Mucosa of descending colon (tissue), 3 donors: ENCODE measurements around the gene POLA2. TPM values are rescaled to one million over a fixed set of nuclear protein-coding genes. Genes with fewer than 3 reads are reported as not detected.

Experiments
- ATAC-seq: fragments of 200-7000 bp; cut with Tn5 transposase; one replicate; pipeline ENCODE4 v1.9.1; 2020; ENCODE audit warnings: mild to moderate bottlenecking, moderate library complexity
- DNase-seq, 3 donors: peaks; one replicate each; pipeline ENCODE4 v3.0.0-alpha.2; 2020
- H3K36me3 ChIP-seq: fragments of 200-600 bp; one replicate; pipeline ENCODE4 v1.8.0; 2021; ENCODE audit warnings: low read depth, mild to moderate bottlenecking
- H3K4me1 ChIP-seq: fragments of 200-600 bp; one replicate; pipeline ENCODE4 v1.8.0; 2021; ENCODE audit warnings: low read depth, mild to moderate bottlenecking
- H3K4me3 ChIP-seq: fragments of 200-600 bp; one replicate; pipeline ENCODE4 v1.8.0; 2021; ENCODE audit warnings: mild to moderate bottlenecking
- H3K9me3 ChIP-seq: fragments of 200-600 bp; one replicate; pipeline ENCODE4 v1.8.0; 2021; ENCODE audit warnings: mild to moderate bottlenecking
- CTCF ChIP-seq: fragments of 200-600 bp; IDR thresholded peaks from one replicate; pipeline ENCODE4 v1.8.0; 2022; ENCODE audit warnings: antibody characterized with exemption, mild to moderate bottlenecking
- intact Hi-C, 2 donors: fragments of 100-400 bp; cut with DNase I in 1 of 2; cut with micrococcal nuclease in 1 of 2; formaldehyde crosslinking; loops; one replicate each; pipeline versions ENCODE4 v1.11.0 to v1.11.1; 2022; cut with DNase I, micrococcal nuclease
- total RNA-seq, 3 donors: library from RNA; stranded (reverse); fragmentation: NEBNext Ultra II Directional in 2 of 3; extraction: Animal tissue kit (Norgen Biotek cat#: 25700) in 2 of 3; gene quantifications; one replicate each; pipeline versions ENCODE4 v1.2.1 to v1.2.4, GENCODE V29; 2021 to 2023
- donor health status: DM: no; HTN: no; CAD: no; lungs with moderate emphysema.
- donor health status: DM: no; HTN: no; CAD: no.
- donor health status: DM: no; HTN: yes; CAD: no.

The POLA2 gene
- total RNA-seq, 3 donors from 2014 or later = 8.9 to 14.4 (median 11.4) TPM

- intact Hi-C loops = no loop called here
- TF ChIP-seq CTCF = no peak
- no peak for DNase-seq
Measured at GRCh38 chr11:65221026-65221425, 40.7 kb upstream of the POLA2 start.

GRCh38 chr11:65223011-65223410, 38.8 kb upstream of the POLA2 start:
- no peak overlapping the region for H3K4me3 ChIP-seq
- H3K36me3 ChIP-seq = no peaks in the 10 kb centered on the region
- intact Hi-C loops = no loop called here
- TF ChIP-seq CTCF = no peak
- H3K4me1 ChIP-seq = peaks cover 3% of the 10 kb centered on the region
- no peak for ATAC-seq
- H3K9me3 ChIP-seq = no peaks in the 10 kb centered on the region
- no peak for DNase-seq

More at GRCh38 chr11:65221026-65221425, 40.7 kb upstream of the POLA2 start:
- Histone ChIP-seq H3K4me3 (no peak overlapping the region), H3K36me3 (no peaks in the 10 kb centered on the region), H3K4me1 (peaks cover 3% of the 10 kb centered on the region), H3K9me3 (no peaks in the 10 kb centered on the region)
- ATAC-seq = no peak

GRCh38 chr11:65224930-65225278, 36.9 kb upstream of the POLA2 start:
- DNase-seq = no peak
- H3K4me1 ChIP-seq = peaks cover 3% of the 10 kb centered on the region
- peak; percentile 85 for ATAC-seq
- H3K9me3 ChIP-seq = no peaks in the 10 kb centered on the region
- TF ChIP-seq CTCF = no peak
- no peaks in the 10 kb centered on the region for H3K36me3 ChIP-seq
- H3K4me3 ChIP-seq = no peak overlapping the region
- intact Hi-C loops = no loop called here

- Histone ChIP-seq H3K36me3 (no peaks in the 10 kb centered on the region), H3K4me3 (no peak overlapping the region), H3K9me3 (no peaks in the 10 kb centered on the region), H3K4me1 (peaks cover 3% of the 10 kb centered on the region)
- intact Hi-C loops = no loop called here
- peak in 2 of 3 donors; percentile 56 to 57 for DNase-seq
- TF ChIP-seq CTCF = no peak
- peak; percentile 80 for ATAC-seq
Measured at GRCh38 chr11:65225279-65226102, 36.3 kb upstream of the POLA2 start.

GRCh38 chr11:65226103-65226442, 35.7 kb upstream of the POLA2 start:
- Histone ChIP-seq H3K4me1 (peaks cover 3% of the 10 kb centered on the region), H3K4me3 (no peak overlapping the region), H3K9me3 (no peaks in the 10 kb centered on the region), H3K36me3 (no peaks in the 10 kb centered on the region)
- ATAC-seq (no peak), DNase-seq (no peak)
- no peak for TF ChIP-seq CTCF
- intact Hi-C loops = no loop called here

GRCh38 chr11:65227879-65228278, 33.9 kb upstream of the POLA2 start:
- no peak for TF ChIP-seq CTCF
- Histone ChIP-seq H3K4me1 (peaks cover 3% of the 10 kb centered on the region), H3K9me3 (no peaks in the 10 kb centered on the region), H3K36me3 (no peaks in the 10 kb centered on the region), H3K4me3 (no peak overlapping the region)
- intact Hi-C loops = no loop called here
- DNase-seq = no peak
- ATAC-seq = no peak
